Hematopoietic multipotent progenitor cell treated with erythropoietin and hydrocortisone succinate and interleukin-3 and kit ligand, for 17 days (in vitro differentiated cells): ENCODE results near the gene GNAL.
"Not testable (repeated sequence)": the region's sequence is repeated elsewhere in the genome, so short reads cannot be mapped to it uniquely, and the experiment has no call there.

Experiments
- DNase-seq: peaks from one replicate; pipeline ENCODE4 v3.0.0-alpha.2; 2015; ENCODE audit warnings: low spot score

The GNAL gene

DNA sequence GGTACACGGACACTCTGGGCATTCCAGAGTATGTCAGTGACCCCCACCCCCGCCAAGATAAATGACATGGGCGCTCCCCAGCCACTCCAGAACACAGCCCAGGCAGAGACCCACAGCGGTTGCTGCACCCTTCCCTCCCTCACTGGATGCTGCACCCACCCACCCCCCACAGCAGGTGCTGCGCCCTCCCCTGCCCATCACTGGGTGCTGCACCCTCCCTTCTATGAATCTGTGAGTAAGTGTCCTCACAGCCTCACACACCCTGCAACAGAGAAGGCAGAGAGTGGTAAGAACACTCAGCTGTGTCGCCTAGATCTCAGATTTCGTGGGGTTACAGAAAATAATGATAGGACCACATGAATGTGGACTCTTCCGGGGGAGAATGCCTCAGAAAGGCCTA lies 185.6 kb downstream of the GNAL start:
- no peak for DNase-seq

GRCh38 chr18:11877497-11878135 lies 188.6 kb downstream of the GNAL start:
- no peak for DNase-seq

- no peak for DNase-seq
Measured at GRCh38 chr18:11880586-11881304, 191.7 kb downstream of the GNAL start.

DNA sequence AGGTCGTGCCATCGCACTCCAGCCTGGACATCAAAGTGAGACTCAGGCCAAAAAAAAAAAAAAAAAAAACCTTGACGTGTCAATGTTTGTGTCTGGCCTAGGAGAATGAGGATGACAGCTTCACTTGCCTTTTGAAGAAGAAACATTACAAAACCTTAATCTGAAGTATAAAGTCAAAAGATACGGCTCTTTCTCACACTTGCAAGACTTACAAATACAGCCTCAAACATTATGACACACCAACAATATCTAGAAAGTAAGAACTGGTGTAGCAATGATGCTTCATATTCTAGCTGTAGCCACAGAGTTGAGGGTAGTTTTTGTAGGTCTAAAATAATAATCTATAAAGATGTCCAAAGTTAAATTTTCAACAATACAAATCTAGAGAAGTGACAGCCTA lies 193.6 kb downstream of the GNAL start:
- no peak for DNase-seq

GRCh38 chr18:11883153-11883552 lies 194.1 kb downstream of the GNAL start:
- no peak for DNase-seq

- no peak for DNase-seq
Measured at GRCh38 chr18:11884396-11885030, 195.4 kb downstream of the GNAL start.

DNA sequence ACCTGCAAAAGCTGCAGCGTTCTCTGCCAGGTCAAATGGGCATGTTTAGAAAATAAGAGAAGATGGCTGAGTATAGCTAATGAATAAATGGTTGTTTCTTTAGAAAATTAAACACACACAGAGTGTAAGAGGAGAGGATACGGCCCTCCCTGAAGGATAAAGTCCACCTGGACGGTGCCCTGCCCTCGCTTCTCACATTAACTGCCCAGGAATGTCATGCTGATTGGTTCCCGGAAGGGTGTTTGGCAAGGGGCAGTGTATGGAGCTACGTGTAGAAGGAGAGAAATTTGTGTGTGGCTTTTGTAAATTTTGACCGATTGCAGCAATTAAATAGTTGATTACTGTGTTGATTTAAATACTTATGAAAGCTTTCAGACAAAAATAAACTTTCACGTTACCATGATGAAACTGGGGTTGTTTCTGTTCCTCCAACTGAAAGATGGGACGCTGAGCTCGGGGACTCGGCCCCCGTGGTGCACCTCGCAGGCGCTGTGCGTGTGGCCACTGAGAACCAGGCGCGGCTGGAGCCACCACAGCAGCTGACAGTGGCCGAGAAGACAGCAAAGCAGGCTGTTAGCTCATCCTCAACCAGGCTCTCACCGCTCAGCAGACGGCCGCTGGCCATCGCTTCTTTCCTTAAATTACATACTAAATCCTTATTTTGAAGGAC lies 196.3 kb downstream of the GNAL start:
- DNase-seq = no peak

DNA sequence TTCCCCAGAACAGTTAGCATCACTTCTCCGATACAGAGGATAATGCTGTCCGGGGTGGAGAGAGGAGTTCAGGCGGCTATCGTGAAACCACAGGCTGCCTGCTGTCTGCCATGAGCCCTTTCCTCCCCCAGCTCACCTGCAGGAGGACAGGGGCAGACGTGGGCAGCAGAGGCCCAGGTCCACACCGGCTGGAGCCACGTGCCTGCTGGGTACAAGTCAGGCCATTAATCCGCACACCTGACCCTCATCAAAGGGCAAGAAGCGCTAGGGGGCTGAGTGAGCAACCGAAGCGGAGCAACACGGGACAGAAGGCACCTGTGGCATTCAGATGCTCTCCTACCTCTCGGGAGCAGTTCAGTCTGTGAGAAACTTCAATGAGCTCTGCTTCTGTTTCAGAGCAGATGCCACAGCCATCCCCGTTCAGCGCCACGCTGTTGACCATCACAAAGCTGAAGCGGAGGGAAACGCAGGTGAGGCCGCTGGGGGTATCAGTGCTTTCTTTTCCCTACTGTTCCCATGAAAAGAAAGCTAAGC lies 197.6 kb downstream of the GNAL start:
- DNase-seq = no peak

GRCh38 chr18:11887328-11888128 lies 198.5 kb downstream of the GNAL start:
- no peak for DNase-seq

- no peak for DNase-seq
Measured at GRCh38 chr18:11888726-11889125, 199.7 kb downstream of the GNAL start.

DNA sequence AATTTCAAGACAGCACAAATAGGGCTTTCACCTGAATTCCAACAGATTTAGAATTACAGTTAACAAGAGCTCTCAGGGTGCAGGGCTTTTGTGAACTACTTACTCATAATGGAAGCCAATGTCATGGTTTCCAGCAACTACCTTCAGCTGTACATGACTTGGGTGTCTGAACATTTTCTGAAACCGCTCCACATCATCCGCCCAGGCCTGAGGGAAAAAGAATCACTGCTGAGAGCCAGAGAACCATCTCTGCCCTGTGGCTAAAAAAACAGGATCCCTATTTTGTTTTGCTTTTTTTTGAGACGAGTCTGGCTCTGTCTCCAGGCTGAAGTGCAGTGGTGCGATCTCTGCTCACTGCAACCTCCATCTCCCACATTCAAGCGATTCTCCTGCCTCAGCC lies 200.2 kb downstream of the GNAL start:
- DNase-seq = no peak

DNA sequence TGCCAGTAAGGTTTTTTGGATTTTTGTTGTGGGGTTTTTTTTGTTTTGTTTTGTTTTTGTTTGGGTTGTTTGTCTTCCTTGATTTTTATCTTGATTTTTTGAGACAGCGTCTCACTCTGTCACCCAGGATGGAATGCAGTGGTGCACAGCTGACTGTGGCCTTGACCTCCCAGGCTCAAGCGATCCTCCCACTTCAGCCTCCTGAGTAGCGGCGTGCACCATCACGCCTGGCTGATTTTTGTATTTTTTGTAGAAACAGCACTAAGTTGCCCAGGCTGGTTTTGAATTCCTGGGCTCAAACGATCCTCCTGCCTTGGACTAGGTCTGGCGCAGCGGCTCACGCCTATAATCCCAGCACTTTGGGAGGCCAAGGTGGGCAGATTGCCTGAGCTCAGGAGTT lies 202.7 kb downstream of the GNAL start:
- DNase-seq = no peak

DNA sequence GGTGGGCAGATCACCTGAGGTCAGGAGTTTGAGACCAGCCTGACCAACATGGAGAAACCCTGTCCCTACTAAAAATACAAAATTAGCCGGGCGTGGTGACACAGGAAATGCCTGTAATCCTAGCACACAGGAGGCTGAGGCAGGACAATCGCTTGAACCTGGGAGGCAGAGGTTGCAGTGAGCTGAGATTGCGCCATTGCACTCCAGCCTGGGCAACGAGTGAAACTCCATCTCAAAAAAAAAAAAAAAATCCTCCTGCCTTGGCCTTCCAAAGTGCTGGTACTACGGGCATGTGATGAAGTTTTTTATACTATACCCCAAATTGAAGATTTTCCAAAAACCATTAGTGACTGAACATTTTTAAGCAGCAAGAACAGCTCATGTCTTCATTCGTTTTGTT lies 203.4 kb downstream of the GNAL start:
- DNase-seq = not testable (repeated sequence)

DNA sequence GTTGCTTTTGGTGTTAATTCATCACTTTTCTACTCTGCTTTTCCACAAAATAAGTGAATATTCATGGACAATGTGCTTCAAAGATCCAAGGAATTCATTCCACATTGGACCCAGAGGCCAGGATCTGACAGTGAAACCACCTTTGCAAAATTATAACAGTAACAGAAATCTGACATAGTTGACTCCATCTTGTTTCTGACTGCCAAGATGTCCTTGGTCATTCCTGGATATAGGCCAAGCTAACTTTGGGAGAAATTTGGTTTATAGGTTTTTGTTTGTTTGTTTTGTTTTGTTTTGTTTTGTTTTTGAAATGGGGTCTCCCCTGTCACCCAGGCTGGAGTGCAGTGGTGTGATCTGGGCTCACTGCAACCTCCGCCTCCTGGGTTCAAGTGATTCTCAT lies 208.7 kb downstream of the GNAL start:
- DNase-seq = no peak

DNA sequence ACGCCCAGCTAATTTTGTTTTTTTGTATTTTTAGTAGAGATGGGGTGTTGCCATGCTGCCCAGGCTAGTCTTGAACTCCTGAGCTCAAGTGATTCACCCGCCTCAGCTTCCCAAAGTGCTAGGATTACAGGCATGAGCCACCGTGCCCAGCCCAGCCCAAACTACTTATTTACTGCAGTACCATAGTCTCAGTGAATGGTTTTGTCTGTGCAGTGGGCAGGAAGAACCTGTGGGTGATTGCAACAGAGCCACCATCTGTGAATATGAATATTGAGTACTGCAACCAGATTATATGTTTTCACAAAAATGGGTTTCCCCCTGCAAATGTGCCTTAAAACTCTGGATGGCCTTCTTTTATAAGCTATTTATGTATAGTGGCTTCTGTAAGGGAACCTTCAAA lies 210.0 kb downstream of the GNAL start:
- DNase-seq = no peak

- no peak for DNase-seq
Measured at GRCh38 chr18:11901826-11902438, 212.9 kb downstream of the GNAL start.

DNA sequence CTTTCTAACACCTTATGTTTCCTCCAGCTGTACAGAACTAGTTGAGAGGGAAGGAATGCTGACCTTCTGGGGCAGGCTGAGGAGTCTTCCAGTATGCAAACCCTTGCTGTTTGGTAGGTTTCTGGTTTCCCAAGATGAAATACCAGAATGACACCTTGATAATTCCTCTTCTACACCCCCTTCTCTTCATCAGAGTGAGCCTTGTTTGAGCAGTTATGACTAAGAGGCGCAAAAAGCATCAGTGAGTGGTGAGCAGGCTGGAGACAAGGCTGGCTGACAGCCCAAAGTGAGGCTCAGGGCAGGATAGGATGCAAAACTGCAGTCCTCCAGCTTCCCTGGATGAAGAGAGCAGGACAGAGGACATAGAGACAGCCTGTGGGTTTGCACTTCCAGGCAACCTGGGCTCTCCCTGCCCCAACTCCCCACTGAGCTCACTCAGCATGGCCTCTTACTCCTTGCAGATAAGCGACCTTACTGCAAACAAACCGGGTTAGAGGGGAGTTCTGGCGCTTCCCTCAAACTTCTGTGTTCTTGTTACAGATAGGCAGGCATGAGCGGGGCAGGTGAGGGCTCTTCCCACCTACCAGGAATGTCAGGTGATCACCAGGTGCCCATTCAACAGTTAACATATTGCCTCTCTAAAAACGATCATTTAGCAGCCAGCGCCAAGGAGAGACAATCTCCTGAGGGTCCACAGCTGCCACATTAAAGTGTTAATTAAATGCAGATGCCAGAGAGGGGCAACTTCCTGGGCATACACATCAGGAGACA lies 213.6 kb downstream of the GNAL start:
- DNase-seq = no peak

GRCh38 chr18:11905613-11906012 lies 216.5 kb downstream of the GNAL start:
- no peak for DNase-seq

DNA sequence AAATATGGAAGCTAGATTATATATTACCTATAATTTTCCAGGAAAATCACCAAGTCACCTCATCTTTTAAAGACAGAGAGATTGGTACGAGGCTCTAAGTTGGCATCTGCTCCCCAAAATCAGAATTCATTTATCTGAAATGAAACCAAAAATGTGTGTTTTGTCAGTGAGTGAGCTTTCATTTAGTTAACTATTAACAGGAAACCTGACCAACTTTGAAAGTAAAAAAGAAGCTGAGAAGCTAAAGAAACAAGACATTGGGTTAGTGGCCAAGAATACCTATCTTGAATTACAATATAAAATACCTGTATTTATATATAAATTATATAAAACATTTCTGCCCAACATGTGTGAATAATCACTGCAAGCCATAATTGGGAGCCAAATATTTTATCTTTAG lies 217.1 kb downstream of the GNAL start:
- DNase-seq = no peak
